Eye (tissue), 1 donor: ENCODE measurements around the gene PLCH1.
"Not testable (repeated sequence)": the region's sequence is repeated elsewhere in the genome, so short reads cannot be mapped to it uniquely, and the experiment has no call there.

Experiments
- DNase-seq: peaks from one replicate; pipeline ENCODE4 v3.0.0-alpha.2; 2015

The PLCH1 gene

GRCh38 chr3:155640098-155640497 is 104.8 kb downstream of the PLCH1 start:
- DNase-seq = no peak

- no peak for DNase-seq
Observed at GRCh38 chr3:155639462-155640055, 105.3 kb downstream of the PLCH1 start.

- not testable (repeated sequence) for DNase-seq
Observed at GRCh38 chr3:155638461-155638860, 106.4 kb downstream of the PLCH1 start.

GRCh38 chr3:155637567-155637966 is 107.3 kb downstream of the PLCH1 start:
- DNase-seq = no peak

- no peak for DNase-seq
Observed at GRCh38 chr3:155635056-155635455, 109.8 kb downstream of the PLCH1 start.

GRCh38 chr3:155634121-155634719 is 110.7 kb downstream of the PLCH1 start:
- no peak for DNase-seq

- DNase-seq = no peak
Observed at GRCh38 chr3:155631323-155632019, 113.4 kb downstream of the PLCH1 start.

GRCh38 chr3:155629556-155629955 is 115.3 kb downstream of the PLCH1 start:
- DNase-seq = peak; percentile 45

GRCh38 chr3:155629056-155629455 is 115.8 kb downstream of the PLCH1 start:
- no peak for DNase-seq

- DNase-seq = not testable (repeated sequence)
Observed at GRCh38 chr3:155622647-155623046, 122.2 kb downstream of the PLCH1 start.

- DNase-seq = not testable (repeated sequence)
Observed at GRCh38 chr3:155620552-155620951, 124.3 kb downstream of the PLCH1 start.

- DNase-seq = peak; percentile 33
Observed at GRCh38 chr3:155619118-155619915, 125.6 kb downstream of the PLCH1 start.

GRCh38 chr3:155618543-155618942 is 126.3 kb downstream of the PLCH1 start:
- DNase-seq = no peak

GRCh38 chr3:155617346-155617925 is 127.4 kb downstream of the PLCH1 start:
- no peak for DNase-seq

- DNase-seq = not testable (repeated sequence)
Observed at GRCh38 chr3:155615141-155615540, 129.7 kb downstream of the PLCH1 start.

- not testable (repeated sequence) for DNase-seq
Observed at GRCh38 chr3:155614410-155614809, 130.5 kb downstream of the PLCH1 start.

GRCh38 chr3:155611456-155611855 is 133.4 kb downstream of the PLCH1 start:
- DNase-seq = no peak

GRCh38 chr3:155609586-155609985 is 135.3 kb downstream of the PLCH1 start:
- no peak for DNase-seq

- DNase-seq = no peak
Observed at GRCh38 chr3:155608228-155608920, 136.5 kb downstream of the PLCH1 start.

- DNase-seq = no peak
Observed at GRCh38 chr3:155607761-155608160, 137.1 kb downstream of the PLCH1 start.

- no peak for DNase-seq
Observed at GRCh38 chr3:155605571-155605970, 139.3 kb downstream of the PLCH1 start.

- DNase-seq = no peak
Observed at GRCh38 chr3:155604967-155605366, 139.9 kb downstream of the PLCH1 start.
